ENCODE results near the gene CASQ2. TPM values are rescaled to one million over a fixed set of nuclear protein-coding genes. Genes with fewer than 3 reads are reported as not detected.
"Not testable (repeated sequence)": the region's sequence is repeated elsewhere in the genome, so short reads cannot be mapped to it uniquely, and the experiment has no call there.

The CASQ2 gene
- polyA plus RNA-seq, 1 donor: 825 TPM

DNA sequence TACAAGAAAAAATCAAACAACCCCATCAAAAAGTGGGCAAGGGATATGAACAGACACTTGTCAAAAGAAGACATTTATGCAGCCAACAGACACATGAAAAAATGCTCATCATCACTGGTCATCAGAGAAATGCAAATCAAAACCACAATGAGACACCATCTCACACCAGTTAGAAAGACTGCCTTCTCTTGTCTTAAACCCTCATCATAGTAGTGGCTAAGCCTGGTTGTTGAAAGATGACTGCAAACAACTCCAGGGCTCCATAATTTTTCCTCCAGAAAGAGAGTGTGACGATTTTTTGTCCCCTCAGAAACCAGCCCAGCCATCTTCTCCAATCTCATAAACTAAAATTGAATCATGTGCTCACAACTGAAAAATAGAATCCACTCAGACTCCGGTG, 12.1 kb upstream of the CASQ2 start:
- not testable (repeated sequence) for DNase-seq

DNA sequence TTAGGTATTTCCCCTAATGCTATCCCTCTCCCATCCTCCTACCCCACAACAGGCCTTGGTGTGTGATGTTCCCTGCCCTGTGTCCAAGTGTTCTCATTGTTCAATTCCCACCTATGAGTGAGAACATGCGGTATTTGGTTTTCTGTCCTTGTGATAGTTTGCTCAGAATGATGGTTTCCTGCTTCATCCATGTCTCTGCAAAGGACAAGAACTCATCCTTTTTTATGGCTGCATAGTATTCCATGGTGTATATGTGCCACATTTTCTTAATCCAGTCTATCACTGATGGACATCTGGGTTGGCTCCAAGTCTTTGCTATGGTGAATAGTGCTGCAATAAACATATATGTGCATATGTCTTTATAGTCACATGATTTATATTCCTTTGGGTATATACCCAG, 10.6 kb upstream of the CASQ2 start:
- not testable (repeated sequence) for DNase-seq

DNA sequence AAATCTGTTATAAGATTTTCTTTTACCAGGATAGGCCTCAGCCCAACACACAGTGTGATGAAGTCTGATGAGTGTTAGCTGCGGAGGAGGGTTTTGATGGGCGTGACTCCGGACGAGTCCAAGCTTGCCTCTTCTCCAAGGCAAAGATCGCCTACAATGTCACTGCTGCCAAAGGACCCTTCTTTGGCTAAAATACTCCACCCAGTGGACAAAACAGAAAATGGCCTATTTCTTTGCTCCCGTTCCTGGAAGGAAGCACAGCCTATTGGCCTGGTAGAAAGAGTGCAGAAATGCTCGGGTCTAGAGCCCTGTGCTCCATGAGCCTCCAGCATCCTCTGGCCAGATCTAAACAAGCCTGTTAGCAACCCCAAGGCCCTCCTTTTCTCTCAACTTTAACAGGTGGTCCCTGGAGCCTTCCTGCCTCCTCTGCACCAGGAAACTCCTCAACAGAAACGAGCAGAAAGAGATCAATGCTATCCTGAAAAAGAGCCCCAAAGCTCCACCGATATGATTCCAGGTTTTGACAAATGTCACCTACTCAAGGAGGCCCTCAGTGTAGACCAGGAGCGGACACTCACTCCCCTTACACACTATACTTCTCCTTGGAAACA, 3.4 kb upstream of the CASQ2 start:
- peak; percentile 85 for DNase-seq

DNA sequence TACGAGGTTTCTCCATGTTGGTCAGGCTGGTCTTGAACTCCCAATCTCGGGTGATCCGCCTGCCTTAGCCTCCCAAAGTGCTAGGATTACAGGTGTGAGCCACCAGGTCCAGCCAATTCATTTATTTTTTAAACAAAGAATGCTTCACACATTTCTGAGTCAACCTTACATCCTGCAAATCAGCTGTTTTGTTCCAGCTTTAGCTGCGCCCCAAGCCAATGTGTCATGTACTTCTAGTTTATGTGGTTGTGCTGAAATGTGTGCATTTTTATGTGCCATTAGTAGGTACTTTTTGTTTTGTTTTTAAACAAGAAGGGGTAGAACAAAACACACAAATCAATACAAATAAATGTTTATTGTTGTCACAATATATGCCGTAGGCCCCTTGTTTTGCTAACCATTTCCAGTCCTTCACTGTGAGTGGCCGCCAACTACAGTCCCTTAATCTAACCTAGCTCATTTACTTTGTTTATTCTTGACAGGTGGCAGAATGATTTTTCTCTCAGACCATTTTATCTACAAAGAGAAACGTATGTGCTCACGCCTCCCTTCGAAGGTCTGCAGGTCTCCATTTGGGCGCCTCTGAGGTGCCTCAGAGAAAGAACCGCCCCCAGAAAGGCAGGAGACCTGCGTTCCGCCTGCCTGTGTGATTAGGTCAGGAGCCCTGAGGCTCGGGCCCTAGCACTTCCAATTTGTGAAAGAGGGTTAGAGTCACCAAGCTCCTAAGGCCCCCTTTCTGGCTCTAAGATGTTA, 2.8 kb upstream of the CASQ2 start:
- DNase-seq: no peak

DNA sequence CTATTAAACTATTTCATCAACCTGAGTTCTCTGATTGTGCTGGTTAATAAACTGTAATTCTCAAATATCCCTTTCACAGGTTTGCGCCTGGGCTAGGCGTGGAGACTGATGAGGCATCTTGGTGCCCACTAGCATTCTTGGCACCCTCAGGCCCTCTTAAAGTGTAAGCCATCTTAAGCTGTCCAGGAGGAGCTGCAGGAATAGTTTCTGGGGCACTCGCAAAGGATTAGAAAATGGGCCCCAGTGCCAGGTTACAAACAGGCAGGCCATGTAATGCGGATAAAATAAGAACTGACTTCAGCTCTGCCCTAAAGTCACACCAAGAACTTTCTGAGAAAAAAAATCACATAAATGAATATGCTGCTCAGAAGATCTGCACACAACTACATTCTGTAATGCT, 1.1 kb downstream of the CASQ2 start:
- no peak for DNase-seq

DNA sequence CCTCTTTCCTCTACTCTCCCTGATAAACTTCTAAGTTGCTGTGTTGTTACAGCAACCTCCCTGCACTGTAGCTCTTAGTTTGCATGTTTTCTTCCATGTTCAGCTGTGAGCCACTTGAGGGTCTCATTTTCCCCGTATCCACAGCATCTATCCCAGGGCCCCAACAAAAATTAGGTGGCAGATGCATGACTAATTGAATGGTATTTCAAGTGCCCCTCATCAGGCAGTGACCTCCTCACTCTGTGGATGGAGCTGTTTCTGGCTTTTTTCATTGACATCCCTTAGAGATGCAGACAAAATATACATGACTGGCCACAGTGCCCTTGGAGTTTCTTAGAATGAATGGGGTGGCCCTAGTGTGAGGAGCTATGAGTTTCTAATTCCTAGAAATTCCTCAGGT, 3.4 kb downstream of the CASQ2 start:
- DNase-seq: no peak

DNA sequence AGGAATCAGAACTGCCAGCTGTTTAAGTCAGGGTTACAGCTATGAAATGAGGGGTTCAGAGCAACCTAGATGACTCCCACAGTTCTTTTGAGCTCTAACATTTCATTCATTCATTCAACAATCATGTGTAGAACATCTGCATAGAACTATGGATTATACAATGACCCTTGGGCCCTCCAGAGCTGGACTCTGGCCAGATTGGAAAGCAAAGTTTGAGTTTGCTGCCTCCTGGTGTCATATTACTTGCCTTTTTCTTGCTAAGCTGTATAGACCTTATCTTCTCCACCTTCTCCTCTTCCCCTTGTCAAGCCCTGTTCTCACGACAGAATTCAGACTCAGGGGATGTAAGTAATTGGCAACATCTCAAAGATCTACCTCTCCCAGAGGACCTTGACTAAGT, 4.0 kb downstream of the CASQ2 start:
- DNase-seq: no peak

DNA sequence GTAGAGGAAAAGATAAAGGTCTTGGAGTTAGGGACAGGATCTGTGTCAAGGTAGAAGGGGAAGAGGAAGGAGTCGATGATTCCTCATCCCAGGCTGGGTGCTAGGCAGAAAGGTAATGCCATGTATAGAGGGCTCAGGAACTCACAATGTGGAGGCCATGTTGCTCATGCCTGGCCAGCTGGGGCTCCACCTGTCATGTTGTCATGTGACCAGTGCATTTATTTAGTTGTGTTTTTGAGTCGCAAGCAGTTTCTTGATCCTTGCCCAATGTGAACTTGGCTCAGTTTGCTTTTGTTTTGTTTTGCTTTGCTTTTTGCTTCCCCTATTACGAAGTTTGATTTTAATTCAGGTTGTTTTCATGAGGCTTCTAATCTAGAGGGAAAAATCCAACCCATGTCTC, 5.7 kb downstream of the CASQ2 start:
- no peak for DNase-seq

DNA sequence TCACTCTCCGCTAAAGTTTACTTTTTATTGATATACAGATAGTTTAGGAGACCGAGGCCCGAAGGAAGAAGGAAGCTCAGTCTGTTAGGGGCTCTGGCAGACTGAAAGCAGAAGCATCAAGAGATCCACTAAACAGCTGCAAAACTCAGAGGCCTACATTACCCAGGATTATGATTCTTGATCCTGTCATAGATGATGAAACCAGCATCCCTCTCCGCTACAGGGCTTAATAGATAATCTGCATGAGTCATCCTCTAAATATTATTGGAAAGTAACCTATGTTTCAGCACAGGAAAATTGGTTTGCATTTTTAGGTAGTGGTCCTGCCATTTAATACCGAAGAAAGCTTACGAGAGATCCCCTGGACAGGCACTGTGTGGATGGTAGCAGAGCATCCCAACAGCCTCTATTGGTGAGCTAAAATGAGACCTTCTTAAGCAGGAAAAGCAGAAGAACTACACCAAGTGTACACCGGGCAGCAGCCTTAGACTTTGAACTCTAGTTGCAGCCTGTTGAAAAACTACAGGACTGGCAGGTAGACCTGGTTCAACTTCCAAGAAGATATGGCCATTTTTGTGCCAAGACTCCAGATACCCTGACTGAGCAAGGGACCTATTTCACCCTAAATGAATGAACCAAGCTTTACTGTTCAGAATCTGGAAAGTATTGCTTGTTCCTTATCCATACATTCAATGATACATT, 6.8 kb downstream of the CASQ2 start:
- no peak for DNase-seq

DNA sequence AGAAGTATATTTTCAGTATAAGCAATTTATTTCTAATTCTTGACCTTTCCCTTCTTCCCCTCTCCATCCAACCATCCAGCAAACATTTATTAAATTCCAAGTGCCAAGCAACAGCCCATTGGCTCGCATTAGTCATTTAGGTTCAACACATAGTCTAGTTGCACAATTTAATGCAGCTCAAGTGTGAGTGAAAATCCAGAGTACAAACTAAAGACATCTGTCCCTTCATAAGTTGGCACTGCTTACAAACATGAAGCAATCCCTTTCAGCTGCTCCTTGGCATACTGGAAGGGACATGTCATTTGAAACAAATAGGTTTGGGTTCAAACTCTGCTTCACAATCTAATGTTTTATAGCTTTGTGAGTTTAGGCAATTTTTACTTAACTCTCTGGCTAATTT, 10.7 kb downstream of the CASQ2 start:
- DNase-seq: no peak

DNA sequence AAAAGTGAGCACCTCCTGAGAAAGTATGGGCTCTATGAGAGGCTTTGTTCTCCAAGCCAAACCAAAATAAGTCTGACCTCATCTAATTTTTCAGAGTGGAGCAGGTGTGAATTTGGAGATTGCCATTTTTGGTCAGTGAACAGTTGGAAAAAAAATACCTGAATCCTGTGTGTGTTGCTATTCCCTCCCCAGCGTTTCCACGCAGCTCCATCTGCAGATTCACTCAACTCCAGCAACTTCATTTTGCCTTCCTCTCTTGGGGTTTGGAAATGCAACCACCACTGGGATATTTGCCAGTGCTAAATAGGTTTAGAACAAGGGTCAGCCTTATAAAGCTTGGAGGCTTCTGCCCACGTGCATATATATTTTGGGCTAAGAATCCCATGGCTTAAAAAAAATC, 11.2 kb downstream of the CASQ2 start:
- DNase-seq: no peak

DNA sequence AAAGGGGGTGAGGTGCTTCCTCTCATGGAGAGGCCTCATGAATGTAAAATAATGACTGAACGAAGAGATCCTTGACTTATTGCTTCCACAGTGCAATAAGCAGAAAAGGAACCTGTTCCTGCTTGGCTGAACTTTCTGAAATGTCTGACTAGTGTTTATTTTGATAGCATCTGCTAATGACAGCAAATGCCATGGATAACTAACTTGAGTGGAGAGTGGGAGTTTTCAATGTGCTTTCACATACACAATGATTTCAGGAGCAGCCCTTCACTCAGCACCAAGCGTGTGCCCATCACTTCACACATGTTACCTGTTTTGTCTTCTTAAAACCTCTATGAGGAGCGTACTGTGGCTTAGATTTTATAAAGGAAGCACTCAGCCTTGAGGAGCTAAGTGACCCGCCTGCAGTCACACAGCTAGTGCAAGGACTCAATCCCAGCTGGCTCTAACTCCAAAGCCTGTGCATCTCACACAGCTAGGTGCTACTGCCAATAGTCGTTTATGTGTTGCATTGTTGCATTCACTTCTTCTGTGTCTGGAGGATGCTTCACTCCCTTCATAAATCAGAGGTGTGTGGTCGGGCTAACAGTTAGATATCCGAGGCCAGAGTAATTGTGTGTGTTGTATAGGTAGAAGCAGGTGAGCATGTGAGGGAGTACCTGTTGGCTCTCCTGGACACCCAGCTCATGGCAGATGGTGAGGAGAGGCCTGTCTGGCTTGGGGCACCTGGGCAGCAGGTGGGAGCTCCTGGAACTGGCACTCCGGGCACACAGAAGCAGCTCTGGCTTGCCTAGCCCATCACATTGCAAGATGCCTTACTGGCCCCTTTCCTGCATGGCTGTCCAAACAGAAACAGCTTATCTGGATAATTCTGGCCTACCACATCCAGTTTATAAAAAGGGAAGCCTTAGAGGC, 12.8 kb downstream of the CASQ2 start:
- DNase-seq: no peak

DNA sequence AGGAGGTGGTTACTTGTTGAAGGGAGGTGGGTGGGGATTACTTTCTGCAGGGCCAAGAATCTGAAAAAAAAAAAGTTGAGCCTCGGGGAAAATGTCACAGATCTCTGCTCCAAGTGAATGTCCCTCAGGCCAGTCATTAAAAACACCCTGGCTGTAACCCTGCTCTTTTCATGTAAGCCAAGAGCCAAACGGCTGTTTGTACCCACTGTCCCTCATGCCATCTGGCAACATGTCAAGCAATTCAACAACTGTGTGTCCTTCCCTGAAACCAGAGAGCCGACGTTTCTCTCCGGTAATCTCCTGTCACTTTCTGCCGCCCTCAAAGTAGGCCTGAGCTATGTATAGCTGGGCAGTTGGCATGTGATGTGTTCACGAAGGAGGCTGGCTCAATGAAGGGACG, 14.7 kb downstream of the CASQ2 start:
- peak; percentile 41 for DNase-seq

DNA sequence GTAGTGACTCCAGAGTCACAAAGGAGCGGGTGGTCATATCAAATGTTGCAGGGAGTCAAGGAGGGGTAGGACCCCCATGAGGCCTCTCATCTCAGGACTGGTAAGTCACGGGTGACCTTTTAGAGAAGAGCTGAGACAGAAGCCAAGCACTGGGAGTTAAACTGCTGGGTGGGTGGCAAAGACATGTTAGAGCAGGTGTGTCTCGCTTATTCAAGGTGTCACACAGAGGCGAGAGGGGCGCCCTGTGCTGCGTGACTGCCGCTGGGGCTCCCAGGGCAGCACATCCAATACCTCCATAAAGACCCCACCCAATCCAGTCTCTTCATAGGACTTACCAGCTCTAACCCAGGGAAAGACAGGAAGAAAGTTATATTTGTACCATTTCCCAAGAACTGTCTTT, 15.2 kb downstream of the CASQ2 start:
- no peak for DNase-seq

DNA sequence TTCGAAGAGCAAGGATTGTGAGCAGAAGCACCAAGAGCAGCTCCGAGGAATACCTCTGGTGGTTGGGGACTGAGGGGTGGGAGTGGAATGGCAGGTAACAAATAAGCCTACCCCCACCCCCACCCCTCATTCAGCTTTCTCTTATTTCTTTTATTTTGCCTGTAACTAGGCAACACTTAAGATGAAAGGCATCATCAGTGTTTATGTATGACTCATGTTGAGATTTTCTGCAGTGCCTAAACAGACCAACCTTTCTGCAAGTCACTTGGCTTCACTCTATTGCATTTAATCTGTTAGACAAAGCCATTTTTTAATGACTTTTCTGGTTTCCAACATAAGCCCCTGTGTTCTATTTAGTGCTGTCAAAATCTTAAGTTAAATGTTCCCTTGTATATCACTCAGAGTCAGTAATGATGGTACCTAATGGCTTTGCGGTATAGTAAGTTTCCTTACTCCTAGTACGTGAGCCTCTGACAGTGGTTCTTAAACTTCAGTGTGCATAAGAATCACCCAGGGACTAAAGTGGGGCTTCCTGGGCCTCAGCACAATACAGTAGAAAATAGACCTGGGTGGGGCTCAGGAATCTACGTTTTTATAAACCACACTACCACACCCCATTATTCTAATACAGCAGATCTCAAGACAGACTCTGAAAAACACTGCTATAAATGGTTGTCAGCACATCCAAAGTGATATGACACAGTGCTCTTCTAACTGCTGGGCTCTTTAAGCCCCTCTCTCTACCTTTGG, 19.9 kb downstream of the CASQ2 start:
- no peak for DNase-seq

DNA sequence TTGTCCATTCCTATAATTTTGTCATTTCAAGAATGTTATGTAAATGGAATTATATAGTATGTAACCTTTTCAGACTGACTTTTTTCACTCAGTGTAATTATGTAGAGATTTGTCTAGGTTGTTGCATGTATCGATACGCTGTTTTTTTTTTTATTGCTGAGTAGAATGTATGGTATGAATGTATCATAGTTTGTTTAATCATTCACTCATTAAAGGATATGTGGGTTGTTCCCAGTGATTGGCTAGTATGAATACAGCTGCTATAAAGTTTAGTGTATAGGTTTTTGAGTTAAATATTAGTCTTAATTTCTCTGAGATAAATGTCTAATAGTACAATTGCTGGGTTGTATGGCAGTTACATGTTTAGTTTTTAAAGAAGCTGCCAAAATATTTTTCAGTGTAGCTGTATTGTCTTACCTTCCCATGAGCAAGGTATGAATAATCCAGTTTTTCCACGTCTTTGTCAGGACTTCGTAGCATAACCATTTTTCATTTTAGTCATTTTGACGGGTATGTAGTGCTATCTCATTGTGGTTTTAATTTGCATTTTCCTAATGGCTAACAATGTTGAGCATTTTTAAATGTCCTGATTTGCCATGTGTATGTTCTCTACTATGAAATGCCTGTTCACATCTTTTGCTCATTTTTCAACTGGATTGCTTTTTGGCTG, 22.4 kb downstream of the CASQ2 start:
- DNase-seq: no peak

DNA sequence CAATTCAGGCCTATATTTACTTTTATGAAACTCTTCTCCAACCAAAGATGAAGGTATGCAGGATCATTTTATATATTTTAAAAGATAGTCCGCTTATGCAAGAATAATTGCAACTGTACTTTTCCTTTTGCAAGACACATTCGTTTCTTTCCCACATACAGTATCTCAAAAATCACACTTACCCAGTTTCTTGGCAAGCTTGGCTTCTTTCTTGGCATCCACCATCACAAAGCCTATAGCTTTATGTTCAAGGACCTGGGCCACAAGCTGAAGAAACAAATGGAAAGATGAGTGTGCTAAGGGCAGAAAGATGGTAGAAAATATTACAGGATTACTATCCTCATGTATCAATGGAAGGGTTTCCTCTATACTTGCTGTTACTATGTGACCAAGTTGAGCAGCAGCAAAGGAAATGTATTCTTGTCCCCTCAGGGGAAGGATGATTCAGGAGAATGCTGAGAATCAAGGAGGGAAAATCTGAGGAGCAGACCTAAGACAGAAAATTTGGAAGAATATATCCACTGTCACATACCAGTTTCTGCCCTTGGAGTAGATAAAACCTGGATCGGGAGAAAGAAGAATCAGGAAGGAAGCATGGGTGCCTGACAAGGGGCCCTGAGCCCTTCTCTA, 23.8 kb downstream of the CASQ2 start:
- no peak for DNase-seq

DNA sequence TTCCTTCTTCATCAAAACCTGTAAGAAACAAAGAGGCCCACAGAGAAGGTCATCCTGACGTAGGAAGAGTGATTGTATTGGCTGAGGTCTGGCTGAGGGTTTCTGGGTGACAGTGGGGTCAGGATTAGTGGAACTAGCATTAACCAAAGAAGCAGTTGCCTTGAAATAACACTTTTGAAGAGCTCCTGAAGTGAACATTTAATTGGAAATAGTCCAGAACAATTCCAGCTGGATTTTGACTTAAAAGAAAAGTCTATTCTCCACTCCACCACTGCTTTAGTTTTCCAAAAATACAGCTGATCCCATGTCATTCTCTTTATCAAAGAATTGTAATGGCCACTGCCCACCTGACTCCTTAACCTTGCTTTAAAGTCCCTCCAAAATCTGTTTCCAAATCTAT, 27.7 kb downstream of the CASQ2 start:
- DNase-seq: no peak

DNA sequence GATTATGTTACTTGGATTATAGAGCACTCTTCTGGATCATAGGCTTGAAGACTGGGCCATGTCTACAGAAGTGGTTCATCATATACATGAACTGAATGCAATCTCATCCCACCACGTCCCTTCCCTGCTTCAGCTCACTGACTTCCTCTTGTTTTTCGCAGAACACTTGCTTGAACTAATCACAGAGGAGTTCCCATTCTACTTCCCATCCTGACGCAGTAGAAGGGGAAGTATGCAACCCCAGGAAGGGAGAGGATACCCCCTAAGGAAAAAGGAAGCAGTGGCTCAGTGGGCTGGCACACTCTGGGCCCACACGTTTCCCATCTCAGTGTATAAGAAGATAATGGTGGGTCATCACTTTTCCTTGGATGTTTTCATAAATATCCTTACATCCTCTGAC, 36.2 kb downstream of the CASQ2 start:
- no peak for DNase-seq

DNA sequence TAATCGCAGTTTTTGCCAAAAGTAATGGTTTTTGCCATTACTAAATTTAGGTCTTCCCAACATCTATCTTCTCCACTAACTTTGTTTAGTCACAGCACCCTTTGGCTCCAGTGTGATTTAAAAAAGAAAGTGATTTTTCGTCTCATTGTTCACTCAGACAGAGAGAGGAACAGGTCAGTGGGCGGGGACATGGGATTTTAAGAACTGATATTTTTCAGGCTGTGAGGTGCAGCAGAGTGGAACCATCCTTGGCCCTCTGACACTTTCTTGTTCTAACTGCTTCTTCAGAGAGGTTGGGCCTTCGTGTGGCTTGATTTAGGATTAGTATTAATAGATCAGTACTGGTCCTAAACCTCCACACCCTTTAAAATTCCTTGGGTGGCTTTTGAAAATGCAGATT, 38.8 kb downstream of the CASQ2 start:
- no peak for DNase-seq

DNA sequence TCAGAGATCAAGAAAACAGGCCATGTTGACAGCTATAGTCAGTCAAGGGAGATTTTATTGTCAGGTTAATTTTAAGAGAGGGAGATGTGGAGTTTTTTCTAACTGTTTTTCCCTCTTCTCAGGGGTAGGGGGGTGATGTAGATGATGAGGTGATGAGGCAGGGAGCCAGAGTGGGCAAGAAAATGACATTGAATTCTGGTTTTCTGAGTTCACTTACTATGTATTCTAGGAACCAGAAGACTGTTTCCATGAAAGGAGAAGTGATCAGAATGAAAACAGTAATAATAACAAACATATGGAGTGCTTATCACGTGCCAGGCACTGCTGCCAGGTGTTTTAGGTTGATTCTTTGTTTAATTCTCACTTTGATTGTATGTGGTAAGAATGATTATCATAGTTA, 40.2 kb downstream of the CASQ2 start:
- DNase-seq: no peak

All from hindlimb muscle (tissue), 1 donor.